DND-41 (cell line): ENCODE results near the gene MYPN.
"Not testable (repeated sequence)": the region's sequence is repeated elsewhere in the genome, so short reads cannot be mapped to it uniquely, and the experiment has no call there.

ENCODE experiments used
- ATAC-seq: fragments of 200-7000 bp; cut with Tn5 transposase; 3 replicates; pipeline ENCODE4 v1.9.1; 2021; ENCODE audit warnings: low read depth; ENCODE audit not compliant: insufficient read depth
- DNase-seq: peaks from one replicate; pipeline ENCODE4 v3.0.0-alpha.2; 2020
- H2AFZ ChIP-seq: 2 replicates; pipeline ENCODE4 v1.6.0; 2012; ENCODE audit warnings: low read depth, low read length
- H3K27ac ChIP-seq: 2 replicates; pipeline ENCODE4 v1.5.1; 2012; ENCODE audit warnings: low read length, inconsistent platforms
- H3K27me3 ChIP-seq: fragments of 200-600 bp; sonication (generic); 2 replicates; pipeline ENCODE4 v1.6.0; 2012; ENCODE audit warnings: low read length, mild to moderate bottlenecking, inconsistent platforms; ENCODE audit not compliant: insufficient read depth, poor library complexity
- H3K36me3 ChIP-seq: 2 replicates; pipeline ENCODE4 v1.5.1; 2012; ENCODE audit warnings: low read length, inconsistent platforms; ENCODE audit not compliant: insufficient read depth
- H3K4me1 ChIP-seq: 2 replicates; pipeline ENCODE4 v1.5.1; 2012; ENCODE audit warnings: mild to moderate bottlenecking, low read length; ENCODE audit not compliant: insufficient read depth
- H3K4me2 ChIP-seq: 2 replicates; pipeline ENCODE4 v1.6.0; 2012; ENCODE audit warnings: mild to moderate bottlenecking, moderate library complexity, low read length, inconsistent platforms; ENCODE audit not compliant: insufficient read depth
- H3K4me3 ChIP-seq, 2 experiments: fragments of 200-600 bp in 1 of 2; shearing (Covaris generic) in 1 of 2; 2 replicates each; pipeline ENCODE4 v1.5.1; 2012 to 2016; ENCODE audit warnings: inconsistent platforms in 2 of 2, low read length in 2 of 2, mild to moderate bottlenecking in 2 of 2, low read depth in 1 of 2, moderate library complexity in 1 of 2
- H3K79me2 ChIP-seq: 2 replicates; pipeline ENCODE4 v1.6.0; 2012; ENCODE audit warnings: low read length, inconsistent platforms; ENCODE audit not compliant: insufficient read depth
- H3K9ac ChIP-seq: 2 replicates; pipeline ENCODE4 v1.6.0; 2012; ENCODE audit warnings: low read depth, mild to moderate bottlenecking, inconsistent platforms, low read length, moderate library complexity
- H3K9me3 ChIP-seq: 2 replicates; pipeline ENCODE4 v1.5.1; 2012; ENCODE audit warnings: low read length, moderate library complexity, mild to moderate bottlenecking, inconsistent platforms; ENCODE audit not compliant: insufficient read depth, severe bottlenecking
- H4K20me1 ChIP-seq: 2 replicates; pipeline ENCODE4 v1.6.0; 2012; ENCODE audit warnings: low read length; ENCODE audit not compliant: insufficient read depth
- EZH2 ChIP-seq: IDR thresholded peaks from 3 replicates; pipeline ENCODE4 v1.6.1; 2012; ENCODE audit warnings: borderline replicate concordance, low read depth, mild to moderate bottlenecking, moderate library complexity, low read length, inconsistent platforms; ENCODE audit not compliant: severe bottlenecking
- TF ChIP-seq, protein P1 (sequence below): IDR thresholded peaks from 2 replicates; pipeline ENCODE4 v1.5.1; 2012; ENCODE audit warnings: borderline replicate concordance, low read length, moderate library complexity, mild to moderate bottlenecking; ENCODE audit not compliant: poor library complexity, severe bottlenecking; ENCODE audit errors: extremely low read depth

MYPN gene

DNA sequence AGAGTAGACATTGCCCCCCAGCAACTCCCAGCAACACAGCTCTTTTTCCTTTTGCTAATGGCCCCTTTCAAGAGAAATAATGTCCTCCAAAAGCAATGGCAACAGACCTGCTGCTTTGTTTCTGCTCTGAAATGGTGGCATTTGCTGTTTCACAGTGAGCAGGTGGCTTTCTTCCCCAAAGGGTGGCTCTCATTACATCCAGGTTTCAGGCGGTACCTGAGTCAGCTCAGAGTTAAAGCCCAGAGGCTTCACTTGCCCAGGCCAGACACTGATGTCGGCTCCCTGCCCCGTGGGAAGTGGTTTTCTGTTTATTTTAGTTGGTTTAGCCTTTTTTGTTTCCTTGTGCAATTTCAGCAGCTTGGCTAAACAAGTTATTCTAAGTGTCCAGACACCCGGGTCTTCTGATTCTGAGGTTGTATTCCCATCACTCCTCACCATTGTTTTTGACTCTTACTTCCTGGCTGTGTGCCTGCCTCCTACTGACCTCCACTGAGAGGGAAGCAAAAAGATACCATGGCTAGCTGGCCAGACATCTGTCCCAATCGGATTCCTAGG, 130.4 kb downstream of the MYPN start:
- no peak overlapping the region for H3K9ac ChIP-seq
- H3K4me2 ChIP-seq, result no peak overlapping the region
- no peaks in the 10 kb centered on the region for H3K4me1 ChIP-seq
- no peaks in the 10 kb centered on the region for H3K36me3 ChIP-seq
- H3K4me3 ChIP-seq, result no peak overlapping the region
- H3K27ac ChIP-seq, result no peak overlapping the region
- no peak for TF ChIP-seq EZH2
- TF ChIP-seq, protein P1, sequence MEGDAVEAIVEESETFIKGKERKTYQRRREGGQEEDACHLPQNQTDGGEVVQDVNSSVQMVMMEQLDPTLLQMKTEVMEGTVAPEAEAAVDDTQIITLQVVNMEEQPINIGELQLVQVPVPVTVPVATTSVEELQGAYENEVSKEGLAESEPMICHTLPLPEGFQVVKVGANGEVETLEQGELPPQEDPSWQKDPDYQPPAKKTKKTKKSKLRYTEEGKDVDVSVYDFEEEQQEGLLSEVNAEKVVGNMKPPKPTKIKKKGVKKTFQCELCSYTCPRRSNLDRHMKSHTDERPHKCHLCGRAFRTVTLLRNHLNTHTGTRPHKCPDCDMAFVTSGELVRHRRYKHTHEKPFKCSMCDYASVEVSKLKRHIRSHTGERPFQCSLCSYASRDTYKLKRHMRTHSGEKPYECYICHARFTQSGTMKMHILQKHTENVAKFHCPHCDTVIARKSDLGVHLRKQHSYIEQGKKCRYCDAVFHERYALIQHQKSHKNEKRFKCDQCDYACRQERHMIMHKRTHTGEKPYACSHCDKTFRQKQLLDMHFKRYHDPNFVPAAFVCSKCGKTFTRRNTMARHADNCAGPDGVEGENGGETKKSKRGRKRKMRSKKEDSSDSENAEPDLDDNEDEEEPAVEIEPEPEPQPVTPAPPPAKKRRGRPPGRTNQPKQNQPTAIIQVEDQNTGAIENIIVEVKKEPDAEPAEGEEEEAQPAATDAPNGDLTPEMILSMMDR, result no peak
- H3K79me2 ChIP-seq, result no peaks in the 10 kb centered on the region
- H4K20me1 ChIP-seq, result no peaks in the 10 kb centered on the region
- H3K9me3 ChIP-seq, result no peaks in the 10 kb centered on the region
- no peak for ATAC-seq
- H3K27me3 ChIP-seq, result no peaks in the 10 kb centered on the region
- no peak overlapping the region for H2AFZ ChIP-seq
- no peak for DNase-seq

DNA sequence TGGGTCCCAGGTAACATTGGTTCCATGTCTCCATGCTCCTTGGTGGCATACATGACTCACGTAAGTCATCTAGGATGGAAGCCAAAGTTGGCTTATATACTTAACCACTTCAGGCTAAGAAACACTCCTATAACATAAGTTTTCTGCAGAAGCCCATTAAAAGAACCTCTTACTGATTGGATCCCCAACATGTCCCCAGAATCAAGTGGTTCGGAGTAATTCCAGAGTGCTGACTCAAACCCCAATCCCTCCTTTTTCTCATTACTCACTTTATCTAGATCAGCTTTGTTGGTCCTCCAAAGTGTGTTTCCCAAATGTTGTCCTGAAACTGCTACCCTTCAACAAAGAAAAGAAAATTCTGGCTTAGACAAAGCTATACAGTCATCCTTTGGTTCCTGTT, 132.8 kb downstream of the MYPN start:
- Histone ChIP-seq H3K36me3 (no peaks in the 10 kb centered on the region), H3K4me3 (no peak overlapping the region), H3K9me3 (no peaks in the 10 kb centered on the region), H2AFZ (no peak overlapping the region), H3K79me2 (no peaks in the 10 kb centered on the region), H3K27ac (no peak overlapping the region), H3K27me3 (peaks cover 1% of the 10 kb centered on the region), H3K4me1 (no peaks in the 10 kb centered on the region), H3K9ac (no peak overlapping the region), H4K20me1 (no peaks in the 10 kb centered on the region), H3K4me2 (no peak overlapping the region)
- ATAC-seq (no peak), DNase-seq (no peak)
- TF ChIP-seq EZH2, result no peak
- TF ChIP-seq, protein P1, result no peak

GRCh38 chr10:68246397-68246796, 137.1 kb downstream of the MYPN start:
- H4K20me1 ChIP-seq, H3K9ac ChIP-seq, H3K36me3 ChIP-seq, H3K4me1 ChIP-seq, H3K4me3 ChIP-seq, H2AFZ ChIP-seq, DNase-seq, H3K4me2 ChIP-seq, H3K79me2 ChIP-seq, H3K27ac ChIP-seq, H3K9me3 ChIP-seq, H3K27me3 ChIP-seq, ATAC-seq: not testable (repeated sequence)

DNA sequence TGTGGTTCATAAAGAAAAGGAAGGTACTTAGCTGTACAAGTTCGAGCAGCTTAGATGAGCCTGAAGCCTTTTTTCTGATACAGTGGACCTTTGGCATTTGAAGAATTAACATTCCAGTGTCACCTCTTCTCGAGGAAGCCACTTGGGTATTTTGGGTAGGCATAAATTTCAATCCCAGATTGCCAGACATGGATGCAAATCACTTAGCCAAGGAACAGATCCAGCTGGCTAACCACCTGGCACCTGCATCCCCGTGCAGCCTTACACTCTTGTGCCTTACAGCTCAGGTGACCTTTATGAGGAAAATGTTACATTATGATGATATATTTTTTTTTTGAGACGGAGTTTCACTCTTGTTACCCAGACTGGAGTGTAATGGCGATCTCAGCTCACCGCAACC, 138.6 kb downstream of the MYPN start:
- no peaks in the 10 kb centered on the region for H3K36me3 ChIP-seq
- H4K20me1 ChIP-seq, result no peaks in the 10 kb centered on the region
- no peaks in the 10 kb centered on the region for H3K79me2 ChIP-seq
- H3K9me3 ChIP-seq, result no peaks in the 10 kb centered on the region
- no peak overlapping the region for H3K4me3 ChIP-seq
- H3K27ac ChIP-seq, result no peak overlapping the region
- no peak overlapping the region for H3K4me2 ChIP-seq
- no peak overlapping the region for H2AFZ ChIP-seq
- DNase-seq, result no peak
- TF ChIP-seq, protein P1, result no peak
- TF ChIP-seq EZH2, result no peak
- H3K9ac ChIP-seq, result no peak overlapping the region
- no peaks in the 10 kb centered on the region for H3K4me1 ChIP-seq
- H3K27me3 ChIP-seq, result peaks cover 4% of the 10 kb centered on the region
- ATAC-seq, result no peak
